ENCODE results near the gene RBM10. TPM values are rescaled to one million over a fixed set of nuclear protein-coding genes. Genes with fewer than 3 reads are reported as not detected.
"Not testable (repeated sequence)": the region's sequence is repeated elsewhere in the genome, so short reads cannot be mapped to it uniquely, and the experiment has no call there.

RBM10 gene
- total RNA-seq, 2 donors from 2014 or later = 48.3 to 50.6 TPM

DNA sequence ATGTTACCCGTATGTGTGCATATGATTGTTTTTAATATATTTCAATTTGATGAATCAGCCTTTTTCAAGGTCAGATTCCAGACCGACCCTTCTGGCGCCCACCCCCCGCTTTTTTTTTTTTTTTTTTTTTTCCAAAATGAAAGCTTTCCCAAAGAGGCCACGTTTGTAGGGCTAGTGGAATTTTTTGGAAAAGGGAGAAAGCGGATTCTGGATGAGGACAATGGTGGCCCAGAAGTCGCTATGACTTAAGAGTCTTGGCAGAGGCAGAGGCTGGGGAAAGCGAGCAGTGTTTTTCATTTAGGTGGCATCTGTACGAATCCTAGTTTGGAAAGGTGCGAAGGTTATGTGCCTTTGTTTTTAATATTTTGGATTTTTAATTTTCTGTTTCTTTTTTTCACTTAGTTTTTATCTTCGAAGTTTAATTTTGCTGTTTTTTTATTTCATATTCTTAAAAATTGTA lies 15.1 kb upstream of the RBM10 start:
- peak overlapping the region; percentile 93 for H3K4me3 Mint-ChIP-seq
- Histone ChIP-seq H3K27me3 (ENCODE audit: control insufficient read depth, insufficient read depth, low read length, poor library complexity, severe bottlenecking) (no peaks in the 10 kb centered on the region), H3K4me3 (ENCODE audit: low read length) (peak overlapping the region; percentile 89), H3K27ac (ENCODE audit: low read depth, low read length) (no peak overlapping the region), H3K9ac (ENCODE audit: extremely low read depth, low read length, poor library complexity, severe bottlenecking) (no peak overlapping the region), H3K4me1 (ENCODE audit: control insufficient read depth, insufficient read depth, low read length) (no peaks in the 10 kb centered on the region), H3K9me3 (ENCODE audit: control insufficient read depth, low read length) (no peaks in the 10 kb centered on the region), H3K36me3 (ENCODE audit: control insufficient read depth, insufficient read depth, low read length) (no peaks in the 10 kb centered on the region)
- 56% methylated on average over 5 of the region's 11 CpGs; no CpG with 5 or more reads in 1 of the 2 experiments for WGBS, 2 experiments (ENCODE audit: insufficient coverage in 1 of 2, insufficient read length in 1 of 2)
- TF ChIP-seq, protein P1, sequence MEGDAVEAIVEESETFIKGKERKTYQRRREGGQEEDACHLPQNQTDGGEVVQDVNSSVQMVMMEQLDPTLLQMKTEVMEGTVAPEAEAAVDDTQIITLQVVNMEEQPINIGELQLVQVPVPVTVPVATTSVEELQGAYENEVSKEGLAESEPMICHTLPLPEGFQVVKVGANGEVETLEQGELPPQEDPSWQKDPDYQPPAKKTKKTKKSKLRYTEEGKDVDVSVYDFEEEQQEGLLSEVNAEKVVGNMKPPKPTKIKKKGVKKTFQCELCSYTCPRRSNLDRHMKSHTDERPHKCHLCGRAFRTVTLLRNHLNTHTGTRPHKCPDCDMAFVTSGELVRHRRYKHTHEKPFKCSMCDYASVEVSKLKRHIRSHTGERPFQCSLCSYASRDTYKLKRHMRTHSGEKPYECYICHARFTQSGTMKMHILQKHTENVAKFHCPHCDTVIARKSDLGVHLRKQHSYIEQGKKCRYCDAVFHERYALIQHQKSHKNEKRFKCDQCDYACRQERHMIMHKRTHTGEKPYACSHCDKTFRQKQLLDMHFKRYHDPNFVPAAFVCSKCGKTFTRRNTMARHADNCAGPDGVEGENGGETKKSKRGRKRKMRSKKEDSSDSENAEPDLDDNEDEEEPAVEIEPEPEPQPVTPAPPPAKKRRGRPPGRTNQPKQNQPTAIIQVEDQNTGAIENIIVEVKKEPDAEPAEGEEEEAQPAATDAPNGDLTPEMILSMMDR (conservative IDR thresholded peaks at IDR 0.05) = no peak
- H3K9me3 Mint-ChIP-seq = peaks cover 55% of the 10 kb centered on the region
- no peaks in the 10 kb centered on the region for H3K36me3 Mint-ChIP-seq (ENCODE audit: low read depth)
- no peak overlapping the region for H3K27ac Mint-ChIP-seq
- H3K27me3 Mint-ChIP-seq (ENCODE audit: insufficient read depth) = no peaks in the 10 kb centered on the region
- no peak for DNase-seq
- no peaks in the 10 kb centered on the region for H3K4me1 Mint-ChIP-seq

DNA sequence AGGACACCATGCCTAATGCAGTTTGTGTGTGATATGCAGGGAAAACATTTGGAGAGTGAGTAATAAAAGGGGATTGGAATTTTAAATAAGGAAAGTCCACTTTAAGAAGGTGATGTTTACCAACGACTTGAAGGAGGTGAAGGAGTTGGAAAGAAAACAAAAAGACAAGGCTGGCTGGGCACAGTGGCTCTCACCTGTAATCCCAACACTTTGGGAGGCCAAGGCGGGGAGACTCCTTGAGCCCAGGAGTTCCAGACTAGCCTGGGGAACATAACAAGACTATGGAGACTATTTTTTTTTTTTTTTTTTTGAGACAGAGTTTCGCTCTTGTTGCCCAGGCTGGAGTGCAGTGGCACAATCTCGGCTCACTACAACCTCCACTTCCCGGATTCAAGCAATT lies 11.5 kb upstream of the RBM10 start:
- H3K4me1 ChIP-seq (ENCODE audit: control insufficient read depth, insufficient read depth, low read length) = no peaks in the 10 kb centered on the region
- Mint-ChIP-seq H3K27me3 (ENCODE audit: insufficient read depth) (no peaks in the 10 kb centered on the region), H3K27ac (no peak overlapping the region), H3K36me3 (ENCODE audit: low read depth) (peaks cover 2% of the 10 kb centered on the region), H3K9me3 (peaks cover 41% of the 10 kb centered on the region), H3K4me3 (no peak overlapping the region), H3K4me1 (no peaks in the 10 kb centered on the region)
- H3K36me3 ChIP-seq (ENCODE audit: control insufficient read depth, insufficient read depth, low read length) = no peaks in the 10 kb centered on the region
- H3K4me3 ChIP-seq (ENCODE audit: low read length) = no peak overlapping the region
- no peaks in the 10 kb centered on the region for H3K27me3 ChIP-seq (ENCODE audit: control insufficient read depth, insufficient read depth, low read length, poor library complexity, severe bottlenecking)
- H3K27ac ChIP-seq (ENCODE audit: low read depth, low read length) = no peak overlapping the region
- WGBS, 2 experiments (ENCODE audit: insufficient coverage in 1 of 2, insufficient read length in 1 of 2) = 94% methylated on average over 2 of the region's 5 CpGs; no CpG with 5 or more reads in 1 of the 2 experiments
- no peaks in the 10 kb centered on the region for H3K9me3 ChIP-seq (ENCODE audit: control insufficient read depth, low read length)
- TF ChIP-seq, protein P1 (conservative IDR thresholded peaks at IDR 0.05) = no peak
- DNase-seq = no peak
- H3K9ac ChIP-seq (ENCODE audit: extremely low read depth, low read length, poor library complexity, severe bottlenecking) = no peak overlapping the region

DNA sequence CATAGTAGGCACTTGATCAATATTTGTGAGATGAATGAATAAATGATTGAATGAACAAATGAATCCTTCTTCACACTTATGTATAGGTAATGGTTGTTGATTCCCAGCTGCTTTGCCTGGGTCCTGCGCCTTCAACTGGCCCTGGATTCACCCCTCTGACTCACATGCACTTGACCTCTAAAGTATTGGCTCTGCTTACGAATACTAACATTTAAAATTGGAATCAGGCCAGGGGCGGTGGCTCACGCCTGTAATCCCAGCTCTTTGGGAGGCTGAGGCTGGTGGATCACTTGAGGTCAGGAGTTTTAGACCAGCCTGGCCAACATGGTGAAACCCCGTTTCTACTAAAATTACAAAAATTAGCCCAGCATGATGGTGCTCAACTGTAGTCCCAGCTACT lies 9.4 kb upstream of the RBM10 start:
- H3K9ac ChIP-seq (ENCODE audit: extremely low read depth, low read length, poor library complexity, severe bottlenecking); H3K4me3 Mint-ChIP-seq; H3K4me3 ChIP-seq (ENCODE audit: low read length); H3K4me1 Mint-ChIP-seq; H3K27me3 Mint-ChIP-seq (ENCODE audit: insufficient read depth); H3K27ac ChIP-seq (ENCODE audit: low read depth, low read length); H3K27ac Mint-ChIP-seq; H3K27me3 ChIP-seq (ENCODE audit: control insufficient read depth, insufficient read depth, low read length, poor library complexity, severe bottlenecking); H3K36me3 ChIP-seq (ENCODE audit: control insufficient read depth, insufficient read depth, low read length); H3K36me3 Mint-ChIP-seq (ENCODE audit: low read depth); H3K9me3 ChIP-seq (ENCODE audit: control insufficient read depth, low read length); DNase-seq; H3K4me1 ChIP-seq (ENCODE audit: control insufficient read depth, insufficient read depth, low read length): not testable (repeated sequence)
- WGBS, 2 experiments (ENCODE audit: insufficient coverage in 1 of 2, insufficient read length in 1 of 2) = 100% methylated on average over 3 to 5 of the region's 5 CpGs
- peaks cover 47% of the 10 kb centered on the region for H3K9me3 Mint-ChIP-seq

DNA sequence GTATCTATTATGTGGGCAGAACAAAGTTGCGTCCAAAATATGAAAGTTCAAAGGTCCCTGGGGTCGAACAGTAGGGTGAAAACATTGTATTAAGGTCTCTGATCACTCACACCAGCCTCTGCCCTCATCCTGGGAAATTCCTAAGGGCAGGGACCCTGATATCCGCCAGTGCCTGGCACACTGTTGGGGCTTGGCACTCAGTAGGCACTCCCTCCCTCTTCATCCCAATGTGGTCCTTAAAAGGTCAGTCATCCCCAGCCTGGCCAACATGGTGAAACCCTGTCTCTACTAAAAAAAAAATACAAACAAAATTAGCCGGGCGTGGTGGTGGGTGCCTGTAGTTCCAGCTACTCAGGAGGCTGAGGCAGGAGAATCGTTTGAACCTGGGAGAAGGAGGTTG lies 6.8 kb upstream of the RBM10 start:
- Histone ChIP-seq H3K27ac (ENCODE audit: low read depth, low read length) (no peak overlapping the region), H3K9me3 (ENCODE audit: control insufficient read depth, low read length) (no peaks in the 10 kb centered on the region), H3K9ac (ENCODE audit: extremely low read depth, low read length, poor library complexity, severe bottlenecking) (no peak overlapping the region), H3K4me3 (ENCODE audit: low read length) (no peak overlapping the region), H3K4me1 (ENCODE audit: control insufficient read depth, insufficient read depth, low read length) (no peaks in the 10 kb centered on the region), H3K36me3 (ENCODE audit: control insufficient read depth, insufficient read depth, low read length) (no peaks in the 10 kb centered on the region), H3K27me3 (ENCODE audit: control insufficient read depth, insufficient read depth, low read length, poor library complexity, severe bottlenecking) (no peaks in the 10 kb centered on the region)
- no peaks in the 10 kb centered on the region for H3K4me1 Mint-ChIP-seq
- peaks cover 59% of the 10 kb centered on the region for H3K9me3 Mint-ChIP-seq
- 86 to 97% methylated on average over 1 to 6 of the region's 6 CpGs for WGBS, 2 experiments (ENCODE audit: insufficient coverage in 1 of 2, insufficient read length in 1 of 2)
- no peak for DNase-seq
- TF ChIP-seq, protein P1 (conservative IDR thresholded peaks at IDR 0.05) = no peak
- H3K36me3 Mint-ChIP-seq (ENCODE audit: low read depth) = peaks cover 22% of the 10 kb centered on the region
- no peak overlapping the region for H3K4me3 Mint-ChIP-seq
- no peak overlapping the region for H3K27ac Mint-ChIP-seq
- H3K27me3 Mint-ChIP-seq (ENCODE audit: insufficient read depth) = no peaks in the 10 kb centered on the region
